HuH-7 (cell line): ENCODE data around the gene TOR1B.
A peak's percentile ranks its signal among the peaks of the same experiment; 100 is the strongest.
"Not testable (repeated sequence)": the region's sequence is repeated elsewhere in the genome, so short reads cannot be mapped to it uniquely, and the experiment has no call there.

Experiments used
- DNase-seq: peaks from one replicate; pipeline ENCODE4 v3.0.0; 2011; ENCODE audit warnings: low spot score

The TOR1B gene

DNA sequence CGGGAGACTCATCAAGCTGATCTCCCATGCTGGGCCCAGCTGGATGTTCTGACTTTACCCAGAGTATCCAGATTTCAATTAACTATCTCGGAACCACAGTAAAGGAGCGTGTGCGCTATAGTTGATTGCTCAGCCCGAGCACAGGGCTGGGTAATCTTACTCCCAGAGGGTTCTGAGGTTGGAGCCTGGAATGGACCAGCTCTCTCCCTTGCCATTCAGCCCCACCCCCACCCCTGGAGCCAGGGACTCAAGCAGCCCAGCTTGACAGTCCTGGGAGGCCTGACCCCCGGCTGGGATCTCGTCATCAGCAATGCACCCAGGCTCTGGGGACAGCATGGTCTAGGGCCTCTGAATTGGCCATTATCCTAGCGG, 26.4 kb upstream of the TOR1B start:
- no peak for DNase-seq

DNA sequence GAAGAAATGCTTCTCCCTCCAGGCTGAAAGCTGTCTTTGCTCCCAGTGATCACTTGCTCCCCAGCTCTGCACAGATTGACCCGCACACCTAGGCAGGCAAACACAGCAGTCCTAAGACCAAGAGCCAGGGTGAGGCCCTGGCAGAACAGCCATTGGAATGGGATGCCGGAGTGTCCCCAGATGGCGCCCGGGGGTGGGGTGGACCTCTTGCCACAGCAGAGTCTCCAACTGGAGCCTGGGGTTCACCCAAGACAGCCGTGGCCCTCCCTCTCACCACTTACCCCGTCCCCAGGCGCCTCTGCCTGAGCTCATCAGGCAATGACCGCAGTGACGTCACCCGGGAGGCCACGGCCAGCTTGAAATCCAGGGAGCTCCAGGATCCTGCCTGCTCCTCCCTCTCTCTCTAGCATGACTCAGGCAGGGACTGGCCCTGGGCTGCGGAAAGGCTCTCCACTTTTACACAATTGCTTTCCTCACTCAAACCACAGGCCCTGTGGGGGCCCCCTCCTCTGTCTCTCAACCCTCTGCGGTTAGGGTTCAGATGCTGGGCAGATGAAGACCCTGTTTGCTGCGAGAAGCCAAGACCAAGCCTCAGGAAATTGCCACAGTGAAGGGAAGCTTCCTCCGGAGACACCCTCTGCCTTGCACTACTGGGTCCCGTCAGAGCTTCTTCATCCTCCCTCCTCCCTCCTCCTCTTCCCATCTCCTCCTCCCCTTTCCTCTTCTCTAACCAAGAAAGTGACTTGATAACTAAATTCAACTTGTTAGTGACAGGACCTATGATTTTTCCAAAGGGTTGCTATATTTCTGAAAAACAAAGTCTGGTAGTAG, 25.8 kb upstream of the TOR1B start:
- no peak for DNase-seq

DNA sequence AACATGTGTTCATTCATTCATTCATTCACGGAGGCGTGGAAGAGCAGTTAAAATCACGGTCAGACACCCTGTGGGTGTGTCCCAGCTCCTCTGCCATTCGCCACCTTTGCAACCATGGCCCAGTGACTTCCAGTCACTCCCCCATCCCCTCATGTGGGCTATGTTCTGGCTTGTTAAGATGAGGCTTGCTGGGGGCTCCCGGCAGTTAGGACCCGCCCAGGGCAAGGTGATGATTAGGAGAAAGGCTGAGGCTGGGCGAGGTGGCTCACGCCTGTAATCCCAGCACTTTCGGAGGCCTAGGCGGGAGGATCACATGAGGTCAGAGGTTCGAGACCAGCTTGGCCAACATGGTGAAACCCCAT, 25.2 kb upstream of the TOR1B start:
- DNase-seq = no peak

DNA sequence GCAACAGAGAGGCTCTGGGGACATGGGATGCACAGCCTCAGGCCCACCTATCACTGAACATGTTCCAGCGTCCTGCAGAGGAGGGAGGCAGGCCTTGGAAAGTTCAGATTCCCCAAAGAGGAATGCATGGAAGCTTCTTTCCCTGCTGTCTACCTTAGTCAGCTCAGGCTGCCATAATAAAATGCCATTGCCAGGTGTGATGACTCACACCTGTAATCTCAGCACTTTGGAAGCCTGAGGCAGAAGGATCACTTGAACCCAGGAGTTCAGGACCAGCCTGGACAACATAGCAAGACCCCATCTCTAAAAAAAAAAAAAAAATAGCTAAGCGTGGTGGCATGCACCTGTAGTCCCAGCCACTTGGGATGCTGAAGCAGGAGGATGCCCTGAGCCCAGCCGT, 24.5 kb upstream of the TOR1B start:
- no peak for DNase-seq

DNA sequence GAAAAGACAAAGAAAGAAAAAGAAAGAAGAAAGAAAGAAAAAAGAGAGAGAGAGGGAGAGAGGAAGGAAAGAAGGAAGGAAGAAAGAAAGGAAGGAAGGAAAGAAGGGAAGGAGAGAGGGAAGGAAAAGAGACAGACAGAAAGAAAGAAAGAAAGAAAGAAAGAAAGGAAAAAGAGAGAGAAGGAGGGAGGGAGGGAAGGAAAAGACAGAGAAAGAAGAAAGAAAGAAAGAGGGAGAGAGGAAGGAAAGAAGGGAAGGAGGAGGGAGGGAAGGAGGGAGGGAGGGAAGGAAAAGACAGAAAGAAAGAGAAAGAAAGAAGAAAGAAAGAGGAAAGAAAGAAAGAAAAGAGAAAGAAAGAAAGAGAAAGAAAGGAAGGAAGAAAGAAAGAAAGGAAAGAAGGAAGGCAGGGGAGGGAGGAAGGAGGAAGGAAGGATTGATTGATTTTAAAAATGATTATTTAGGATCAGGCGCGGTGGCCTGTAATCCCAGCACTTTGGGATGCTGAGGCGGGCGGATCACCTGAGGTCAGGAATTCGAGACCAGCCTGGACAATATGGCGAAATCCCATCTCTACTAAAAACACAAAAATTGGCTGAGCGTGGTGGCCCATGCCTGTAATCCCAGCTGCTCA, 23.3 kb upstream of the TOR1B start:
- no peak for DNase-seq

DNA sequence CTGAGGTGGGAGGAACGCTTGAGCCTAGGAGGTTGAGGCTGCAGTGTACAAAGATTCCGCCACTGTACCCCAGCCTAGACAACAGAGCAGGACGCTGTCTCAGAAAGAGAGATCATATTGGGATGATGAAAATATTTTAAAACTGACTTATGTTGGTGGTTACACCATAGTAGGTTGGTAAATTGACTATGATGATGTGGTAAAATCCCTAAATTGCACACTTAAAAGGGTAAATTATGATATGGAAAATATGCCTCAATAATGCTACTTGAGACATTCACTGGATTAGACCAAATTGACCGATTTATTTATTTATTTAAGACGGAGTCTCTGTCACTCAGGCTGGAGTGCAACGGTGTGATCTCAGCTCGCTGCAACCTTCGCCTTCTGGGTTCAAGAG, 21.9 kb upstream of the TOR1B start:
- DNase-seq = no peak

DNA sequence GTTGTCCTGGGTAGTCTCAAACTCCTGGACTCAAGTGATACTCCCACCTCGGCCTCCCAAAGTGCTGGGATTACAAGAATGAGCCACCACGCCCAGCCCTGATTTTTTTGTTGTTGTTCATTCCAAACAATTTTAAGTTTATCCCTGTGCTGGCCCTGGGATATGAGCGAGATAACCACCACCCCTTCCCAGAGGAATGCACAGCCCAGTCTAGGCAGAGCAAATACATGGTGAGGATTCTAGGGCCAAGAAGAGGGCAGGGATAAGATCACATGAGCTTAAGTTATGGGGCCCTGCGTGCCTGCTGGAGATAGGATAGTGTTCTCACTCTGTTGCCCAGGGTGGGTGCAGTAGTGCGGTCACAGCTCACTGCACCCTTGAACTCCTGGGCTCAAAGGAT, 21.0 kb upstream of the TOR1B start:
- DNase-seq = no peak

- DNase-seq = peak; percentile 89
These were observed 19.2 kb upstream of the TOR1B start for GRCh38 chr9:129783516-129784361.

GRCh38 chr9:129784970-129785369, 18.0 kb upstream of the TOR1B start:
- not testable (repeated sequence) for DNase-seq

- no peak for DNase-seq
These were observed 17.1 kb upstream of the TOR1B start for GRCh38 chr9:129785866-129786265.

- DNase-seq = no peak
These were observed 16.5 kb upstream of the TOR1B start for GRCh38 chr9:129786481-129786880.

GRCh38 chr9:129794549-129794948, 8.4 kb upstream of the TOR1B start:
- DNase-seq = no peak

- DNase-seq = not testable (repeated sequence)
These were observed 7.0 kb upstream of the TOR1B start for GRCh38 chr9:129796029-129796428.

- DNase-seq = no peak
These were observed 4.0 kb upstream of the TOR1B start for GRCh38 chr9:129798973-129799372.

DNA sequence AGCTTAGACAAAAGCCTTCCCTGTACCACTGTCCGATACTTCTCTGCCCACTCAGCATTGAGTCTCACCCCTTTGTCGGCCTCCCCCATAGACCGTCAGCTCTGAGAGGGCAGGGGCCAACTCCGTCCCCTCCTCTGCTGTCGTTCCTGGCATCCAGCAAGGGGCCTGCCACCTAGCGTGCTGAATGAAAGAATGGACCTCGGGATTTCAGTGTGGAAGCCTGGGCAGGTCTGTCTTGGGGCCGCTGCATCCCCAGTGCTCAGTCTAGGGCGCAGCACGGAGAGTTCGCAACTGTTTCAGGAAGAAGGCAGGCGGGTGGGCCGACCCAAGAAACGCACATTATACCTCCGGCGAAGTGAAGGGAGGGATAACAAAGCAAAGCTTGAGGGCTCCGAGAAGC, 1.5 kb upstream of the TOR1B start:
- no peak for DNase-seq

DNA sequence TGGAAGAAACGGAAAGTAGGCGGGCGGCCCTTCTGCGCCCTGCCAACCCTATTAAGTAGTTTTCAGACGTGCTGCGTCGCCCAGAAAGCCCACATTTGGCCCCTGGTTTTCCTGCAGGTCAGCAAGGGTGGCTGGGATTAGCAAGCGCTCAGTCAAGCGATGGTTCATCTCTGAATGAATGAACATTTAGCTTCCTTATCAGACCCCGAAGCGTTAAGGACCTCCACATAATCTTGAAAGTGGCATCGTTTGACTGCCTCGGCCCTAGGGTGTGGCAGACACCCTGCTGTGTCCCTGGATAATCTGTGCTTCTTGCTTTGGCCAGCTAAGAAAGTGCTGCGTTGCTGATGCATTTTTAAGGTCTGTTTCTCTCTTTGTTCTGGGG, 684 bp downstream of the TOR1B start:
- DNase-seq = no peak

DNA sequence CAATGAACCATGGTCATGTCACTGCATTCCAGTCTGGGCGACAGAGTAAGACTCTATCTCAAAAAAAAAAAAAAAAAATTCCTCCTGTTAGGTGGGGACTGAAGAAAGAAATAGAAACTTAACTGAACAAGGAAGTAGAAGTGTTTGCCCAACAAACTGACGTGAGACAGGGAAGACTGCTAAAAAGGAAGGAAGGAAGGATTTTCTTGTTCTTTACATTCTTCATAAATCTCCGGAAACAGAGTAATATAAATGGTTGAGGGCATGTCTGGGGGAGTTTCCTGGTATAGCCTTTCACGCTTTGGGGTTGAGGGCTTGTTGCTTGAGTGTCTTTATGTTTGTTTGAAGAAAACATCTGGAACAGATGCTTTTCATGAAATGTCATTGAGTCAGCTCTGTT, 3.1 kb downstream of the TOR1B start:
- no peak for DNase-seq

GRCh38 chr9:129809346-129809745, 6.4 kb downstream of the TOR1B start:
- no peak for DNase-seq

- DNase-seq = no peak
These were observed 7.1 kb downstream of the TOR1B start for GRCh38 chr9:129810116-129810515.

DNA sequence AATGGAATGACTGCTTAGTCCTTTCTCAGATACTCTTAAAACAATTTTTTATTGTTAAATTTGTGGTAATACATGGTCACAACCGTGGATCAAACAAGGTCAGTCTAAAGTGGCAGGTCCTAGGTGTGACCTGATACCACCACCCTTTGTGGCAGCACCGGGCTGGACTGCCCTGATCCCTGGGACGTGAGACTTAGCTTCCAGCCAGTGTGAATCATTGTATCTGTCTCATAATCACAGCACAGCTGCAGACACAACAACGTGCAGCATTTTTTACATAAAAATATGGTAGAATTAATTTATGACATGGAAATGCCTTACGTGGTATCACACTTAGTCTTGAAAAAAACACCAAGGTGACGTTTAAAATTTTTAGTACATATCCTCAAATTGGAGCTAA, 7.8 kb downstream of the TOR1B start:
- DNase-seq = no peak

GRCh38 chr9:129811967-129812363, 9.0 kb downstream of the TOR1B start:
- no peak for DNase-seq

DNA sequence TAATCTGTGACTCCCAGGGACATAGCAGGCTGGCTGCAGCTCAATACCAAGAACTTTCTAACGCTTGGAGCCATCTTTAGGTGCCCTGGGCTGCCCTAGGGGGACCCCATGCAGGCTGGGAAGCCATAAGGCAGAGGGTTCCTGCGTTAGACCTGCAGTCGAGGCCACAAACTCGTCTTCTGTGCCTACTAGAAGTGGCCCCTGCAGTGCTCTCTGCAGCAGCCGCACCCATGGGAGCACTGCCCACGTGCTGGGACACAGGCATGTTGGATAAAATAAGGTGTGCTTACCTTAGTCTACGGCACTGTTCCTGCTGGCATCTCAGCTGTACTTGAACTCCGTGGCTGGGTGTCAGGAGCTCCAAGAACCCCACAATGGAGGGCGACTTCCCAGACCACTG, 9.4 kb downstream of the TOR1B start:
- no peak for DNase-seq

DNA sequence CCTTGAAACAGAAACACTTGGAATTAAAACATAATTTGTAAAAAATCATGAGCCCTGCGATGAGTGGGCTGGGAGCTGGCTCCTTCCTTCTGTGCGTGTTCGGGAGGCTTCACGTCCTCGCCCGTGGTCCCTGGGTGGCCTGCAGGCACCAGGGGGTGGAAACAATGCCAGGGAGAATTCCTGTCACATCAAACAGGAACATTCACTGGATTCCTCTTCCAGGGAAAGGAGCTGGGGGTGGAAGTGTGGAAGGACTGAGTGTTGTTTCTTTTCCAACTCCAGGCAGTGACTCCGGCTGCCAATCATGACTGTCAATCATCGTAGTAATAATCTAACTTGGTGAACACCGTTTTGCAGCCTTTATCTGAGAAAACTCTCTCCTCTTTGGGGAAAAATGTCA, 10.7 kb downstream of the TOR1B start:
- DNase-seq = no peak
